Lower lobe of right lung (tissue), 2 donors: ENCODE data around the gene DSEL. TPM values are rescaled to one million over a fixed set of nuclear protein-coding genes. Genes with fewer than 3 reads are reported as not detected.

Experiments
- ATAC-seq, 2 donors: fragments of 200-7000 bp; cut with Tn5 transposase; one replicate each; pipeline ENCODE4 v1.9.1; 2020 to 2022; ENCODE audit warnings: mild to moderate bottlenecking in 2 of 2, moderate library complexity in 2 of 2
- DNase-seq: peaks from one replicate; pipeline ENCODE4 v3.0.0-alpha.2; 2020
- H3K27ac ChIP-seq: fragments of 200-600 bp; one replicate; pipeline ENCODE4 v1.8.0; 2022
- H3K27me3 ChIP-seq: fragments of 200-600 bp; one replicate; pipeline ENCODE4 v1.8.0; 2022; ENCODE audit warnings: low read depth
- H3K36me3 ChIP-seq: fragments of 200-600 bp; one replicate; pipeline ENCODE4 v1.8.0; 2022; ENCODE audit warnings: mild to moderate bottlenecking
- H3K4me1 ChIP-seq: fragments of 200-600 bp; one replicate; pipeline ENCODE4 v1.8.0; 2022
- H3K4me3 ChIP-seq: fragments of 200-600 bp; one replicate; pipeline ENCODE4 v1.8.0; 2022; ENCODE audit warnings: mild to moderate bottlenecking
- H3K9me3 ChIP-seq: fragments of 200-600 bp; one replicate; pipeline ENCODE4 v1.8.0; 2022
- CTCF ChIP-seq: fragments of 200-600 bp; IDR thresholded peaks from one replicate; pipeline ENCODE4 v1.8.0; 2022; ENCODE audit warnings: antibody characterized with exemption, mild to moderate bottlenecking
- intact Hi-C: fragments of 100-400 bp; cut with DNase I; formaldehyde crosslinking; loops from one replicate; pipeline ENCODE4 v1.11.0; 2022
- total RNA-seq: library from RNA; stranded (reverse); fragmentation: NEBNext Ultra II Directional; extraction: Animal tissue kit (Norgen Biotek cat#: 25700); gene quantifications from one replicate; pipeline ENCODE4 v1.2.1, GENCODE V29; 2021
- donor health status: DM: no; HTN: yes; CAD: no; lungs with severe emphysema.

The DSEL gene
- total RNA-seq, 1 donor from 2014 or later: 11.1 TPM

GRCh38 chr18:67518566-67518965 lies 2.0 kb upstream of the DSEL start:
- no peak for DNase-seq
- H3K9me3 ChIP-seq: no peaks in the 10 kb centered on the region
- H3K4me3 ChIP-seq: no peak overlapping the region
- peaks cover 22% of the 10 kb centered on the region for H3K4me1 ChIP-seq
- no peak for ATAC-seq
- TF ChIP-seq CTCF: no peak
- no peaks in the 10 kb centered on the region for H3K36me3 ChIP-seq
- H3K27me3 ChIP-seq: no peaks in the 10 kb centered on the region
- H3K27ac ChIP-seq: no peak overlapping the region
- intact Hi-C loops: no loop called here

GRCh38 chr18:67517444-67517765 lies 885 bp upstream of the DSEL start:
- Histone ChIP-seq H3K27ac (peak overlapping the region; percentile 69), H3K4me3 (peak overlapping the region; percentile 83), H3K27me3 (no peaks in the 10 kb centered on the region), H3K4me1 (peaks cover 22% of the 10 kb centered on the region), H3K9me3 (no peaks in the 10 kb centered on the region), H3K36me3 (no peaks in the 10 kb centered on the region)
- peak; percentile 43 for DNase-seq
- intact Hi-C loops: no loop called here
- ATAC-seq: no peak
- no peak for TF ChIP-seq CTCF

- peak overlapping the region; percentile 87 for H3K27ac ChIP-seq
- H3K27me3 ChIP-seq: no peaks in the 10 kb centered on the region
- H3K9me3 ChIP-seq: no peaks in the 10 kb centered on the region
- ATAC-seq (peak; percentile 85 to 91), DNase-seq (peak; percentile 90)
- peak; percentile 72 for TF ChIP-seq CTCF
- no peaks in the 10 kb centered on the region for H3K36me3 ChIP-seq
- H3K4me1 ChIP-seq: peaks cover 22% of the 10 kb centered on the region
- intact Hi-C loops: no loop called here
- H3K4me3 ChIP-seq: peak overlapping the region; percentile 83
Observed at GRCh38 chr18:67515942-67516538, 480 bp downstream of the DSEL start.

- H3K36me3 ChIP-seq: no peaks in the 10 kb centered on the region
- intact Hi-C loops: no loop called here
- ATAC-seq: no peak
- H3K4me1 ChIP-seq: peaks cover 18% of the 10 kb centered on the region
- H3K4me3 ChIP-seq: peak overlapping the region; percentile 83
- no peak for DNase-seq
- no peaks in the 10 kb centered on the region for H3K9me3 ChIP-seq
- TF ChIP-seq CTCF: no peak
- H3K27me3 ChIP-seq: no peaks in the 10 kb centered on the region
- no peak overlapping the region for H3K27ac ChIP-seq
Observed at GRCh38 chr18:67514901-67515540, 1.5 kb downstream of the DSEL start.

- peaks cover 13% of the 10 kb centered on the region for H3K4me1 ChIP-seq
- ATAC-seq (no peak), DNase-seq (no peak)
- H3K9me3 ChIP-seq: no peaks in the 10 kb centered on the region
- intact Hi-C loops: no loop called here
- TF ChIP-seq CTCF: no peak
- H3K4me3 ChIP-seq: no peak overlapping the region
- no peaks in the 10 kb centered on the region for H3K36me3 ChIP-seq
- no peaks in the 10 kb centered on the region for H3K27me3 ChIP-seq
- no peak overlapping the region for H3K27ac ChIP-seq
Observed at GRCh38 chr18:67514465-67514864, 2.1 kb downstream of the DSEL start.
